CD14-positive monocyte (primary cell): Measurements from ENCODE around the gene MYO3B. TPM values are rescaled to one million over a fixed set of nuclear protein-coding genes. Genes with fewer than 3 reads are reported as not detected.
"Not testable (repeated sequence)": the region's sequence is repeated elsewhere in the genome, so short reads cannot be mapped to it uniquely, and the experiment has no call there.

Experiments
- DNase-seq, 3 donors: peaks; one replicate each; pipeline ENCODE4 v3.0.0-alpha.2; 2011 to 2022
- H2AFZ ChIP-seq: 2 replicates; pipeline ENCODE4 v1.6.0; 2012; ENCODE audit warnings: mild to moderate bottlenecking, low read depth, low read length, inconsistent platforms; ENCODE audit not compliant: insufficient read depth, poor library complexity, severe bottlenecking
- H3K27ac ChIP-seq, 2 donors: 1 replicate in 1 of 2; 2 replicates in 1 of 2; pipeline ENCODE4 v1.5.1; 2012 to 2013; ENCODE audit warnings: low read length in 2 of 2, control low read depth in 1 of 2, inconsistent platforms in 1 of 2, low read depth in 1 of 2, mild to moderate bottlenecking in 1 of 2
- H3K27me3 ChIP-seq, 2 donors: one replicate each; pipeline versions ENCODE4 v1.6.0 to v1.6.1; 2011 to 2013; ENCODE audit warnings: low read length in 2 of 2; ENCODE audit not compliant: control insufficient read depth in 2 of 2, insufficient read depth in 2 of 2
- H3K36me3 ChIP-seq, 2 donors: replicated peaks in 1 of 2; 1 replicate in 1 of 2; 2 replicates in 1 of 2; pipeline versions ENCODE4 v1.5.1 to v1.6.1; 2012 to 2013; ENCODE audit warnings: low read length in 2 of 2, control low read depth in 1 of 2, inconsistent platforms in 1 of 2, mild to moderate bottlenecking in 1 of 2; ENCODE audit not compliant: insufficient read depth in 2 of 2, control insufficient read depth in 1 of 2
- H3K4me1 ChIP-seq, 2 donors: 1 replicate in 1 of 2; 2 replicates in 1 of 2; pipeline versions ENCODE4 v1.5.1 to v1.6.1; 2012 to 2013; ENCODE audit warnings: low read length in 2 of 2, control low read depth in 1 of 2, inconsistent platforms in 1 of 2, mild to moderate bottlenecking in 1 of 2, moderate library complexity in 1 of 2; ENCODE audit not compliant: insufficient read depth in 2 of 2, control insufficient read depth in 1 of 2
- H3K4me2 ChIP-seq: replicated peaks from 2 replicates; pipeline ENCODE3; 2012; ENCODE audit warnings: low read length, moderate library complexity, mild to moderate bottlenecking; ENCODE audit not compliant: poor library complexity, severe bottlenecking; ENCODE audit errors: extremely low read depth
- H3K4me3 ChIP-seq, 3 experiments: fragments of 200-600 bp in 1 of 3; sonication (generic) in 1 of 3; replicated peaks in 1 of 3; 1 replicate in 2 of 3; 2 replicates in 1 of 3; pipeline ENCODE4 v1.5.1; 2011 to 2013; ENCODE audit warnings: low read length in 3 of 3, mild to moderate bottlenecking in 3 of 3, control low read depth in 2 of 3, low read depth in 2 of 3, inconsistent platforms in 1 of 3, moderate library complexity in 1 of 3
- H3K79me2 ChIP-seq: 2 replicates; pipeline ENCODE4 v1.6.0; 2012; ENCODE audit warnings: mild to moderate bottlenecking, control low read depth, inconsistent platforms, low read length, moderate library complexity; ENCODE audit not compliant: insufficient read depth
- H3K9ac ChIP-seq: 2 replicates; pipeline ENCODE4 v1.6.0; 2017; ENCODE audit warnings: low read length, mild to moderate bottlenecking; ENCODE audit not compliant: insufficient read depth, poor library complexity, severe bottlenecking
- H3K9me3 ChIP-seq, 2 donors: replicated peaks in 1 of 2; 1 replicate in 1 of 2; 2 replicates in 1 of 2; pipeline versions ENCODE4 v1.5.1 to v1.6.1; 2012 to 2013; ENCODE audit warnings: low read length in 2 of 2, control low read depth in 1 of 2; ENCODE audit not compliant: control insufficient read depth in 1 of 2, insufficient read depth in 1 of 2
- H4K20me1 ChIP-seq: 2 replicates; pipeline ENCODE4 v1.6.0; 2012; ENCODE audit warnings: mild to moderate bottlenecking, low read length, control low read depth, moderate library complexity; ENCODE audit not compliant: insufficient read depth
- H3K27ac Mint-ChIP-seq, 7 donors: one replicate each; pipeline ENCODE4 v1.8.0; 2020; ENCODE audit warnings: mild to moderate bottlenecking in 7 of 7, mixed read lengths in 7 of 7, moderate library complexity in 6 of 7, inconsistent platforms in 2 of 7
- H3K27me3 Mint-ChIP-seq, 3 donors: one replicate each; pipeline ENCODE4 v1.8.0; 2021 to 2022; ENCODE audit warnings: low read depth in 3 of 3, mild to moderate bottlenecking in 3 of 3, mixed read lengths in 3 of 3, moderate library complexity in 3 of 3, inconsistent platforms in 1 of 3
- H3K36me3 Mint-ChIP-seq, 2 donors: one replicate each; pipeline ENCODE4 v1.8.0; 2020; ENCODE audit warnings: mixed read lengths in 2 of 2, inconsistent platforms in 1 of 2, mild to moderate bottlenecking in 1 of 2
- H3K4me1 Mint-ChIP-seq: one replicate; pipeline ENCODE4 v1.8.0; 2020; ENCODE audit warnings: mild to moderate bottlenecking, mixed read lengths
- H3K4me3 Mint-ChIP-seq, 2 donors: one replicate each; pipeline ENCODE4 v1.8.0; 2020; ENCODE audit warnings: mild to moderate bottlenecking in 2 of 2, mixed read lengths in 2 of 2, moderate library complexity in 1 of 2
- H3K9me3 Mint-ChIP-seq, 7 donors: one replicate each; pipeline ENCODE4 v1.8.0; 2020 to 2022; ENCODE audit warnings: mixed read lengths in 7 of 7, mild to moderate bottlenecking in 6 of 7, moderate library complexity in 6 of 7, inconsistent platforms in 2 of 7
- WGBS: methylation state at CpG from one replicate; pipeline ENCODE4 v1.1.5; 2013; ENCODE audit warnings: missing lambda C conversion rate; ENCODE audit not compliant: insufficient coverage; 5-methylcytosine and 5-hydroxymethylcytosine counted together
- intact Hi-C, 2 donors: fragments of 100-400 bp; cut with micrococcal nuclease; formaldehyde crosslinking; loops; one replicate each; pipeline versions ENCODE4 v1.15.0 to v1.15.1; 2023
- polyA plus RNA-seq, 3 donors: library from polyadenylated mRNA; depleted of rRNA in 1 of 3; unstranded in 2 of 3; stranded (reverse) in 1 of 3; fragments of 300-500 nt in 2 of 3; fragments of >200 nt in 1 of 3; fragmentation: Illumina TruSeq in 2 of 3; gene quantifications; 1 replicate in 2 of 3; 2 replicates in 1 of 3; pipeline ENCODE4 v1.2.3, GENCODE V29; 2012 to 2021
- TF ChIP-seq, protein P1 (sequence below): fragments of 200-600 bp; IDR thresholded peaks from one replicate; pipeline ENCODE4 v1.8.0; 2022; ENCODE audit warnings: antibody characterized with exemption, mild to moderate bottlenecking

The MYO3B gene
- polyA plus RNA-seq, 3 donors, result not detected

DNA sequence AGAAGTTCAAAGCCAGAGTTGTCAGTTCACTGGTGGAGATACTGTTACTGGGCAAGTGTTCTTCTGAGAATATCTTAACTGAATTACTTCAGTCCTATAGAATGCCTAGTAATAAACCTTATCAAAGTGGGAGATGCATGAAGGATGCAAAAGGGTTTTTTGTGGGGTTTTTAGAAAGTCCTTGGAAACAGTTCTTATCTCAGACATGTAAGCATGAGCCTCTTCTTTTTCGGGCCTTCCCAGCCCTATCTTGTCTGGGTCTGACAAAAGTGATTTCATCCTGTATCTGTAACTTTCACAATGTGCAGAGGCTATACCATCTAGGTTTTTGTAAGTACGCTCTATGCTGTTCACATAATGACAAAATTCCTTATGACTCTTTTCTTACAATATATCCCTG is 255.5 kb downstream of the MYO3B start:
- Mint-ChIP-seq H3K36me3 (no peaks in the 10 kb centered on the region), H3K27me3 (peaks cover 7 to 10% (median 9%) of the 10 kb centered on the region in 3 donors), H3K9me3 (peaks cover 0 to 2% (median 0%) of the 10 kb centered on the region in 7 donors), H3K4me3 (no peak overlapping the region), H3K27ac (no peak overlapping the region), H3K4me1 (no peaks in the 10 kb centered on the region)
- Histone ChIP-seq H3K9ac (no peak overlapping the region), H3K4me2 (no peak overlapping the region), H3K79me2 (no peaks in the 10 kb centered on the region), H3K27ac (no peak overlapping the region), H3K27me3 (peaks cover 3 to 8% of the 10 kb centered on the region in 2 donors), H2AFZ (no peak overlapping the region), H3K4me3 (no peak overlapping the region), H3K36me3 (no peaks in the 10 kb centered on the region), H3K4me1 (no peaks in the 10 kb centered on the region), H4K20me1 (no peaks in the 10 kb centered on the region), H3K9me3 (no peaks in the 10 kb centered on the region)
- TF ChIP-seq, protein P1, sequence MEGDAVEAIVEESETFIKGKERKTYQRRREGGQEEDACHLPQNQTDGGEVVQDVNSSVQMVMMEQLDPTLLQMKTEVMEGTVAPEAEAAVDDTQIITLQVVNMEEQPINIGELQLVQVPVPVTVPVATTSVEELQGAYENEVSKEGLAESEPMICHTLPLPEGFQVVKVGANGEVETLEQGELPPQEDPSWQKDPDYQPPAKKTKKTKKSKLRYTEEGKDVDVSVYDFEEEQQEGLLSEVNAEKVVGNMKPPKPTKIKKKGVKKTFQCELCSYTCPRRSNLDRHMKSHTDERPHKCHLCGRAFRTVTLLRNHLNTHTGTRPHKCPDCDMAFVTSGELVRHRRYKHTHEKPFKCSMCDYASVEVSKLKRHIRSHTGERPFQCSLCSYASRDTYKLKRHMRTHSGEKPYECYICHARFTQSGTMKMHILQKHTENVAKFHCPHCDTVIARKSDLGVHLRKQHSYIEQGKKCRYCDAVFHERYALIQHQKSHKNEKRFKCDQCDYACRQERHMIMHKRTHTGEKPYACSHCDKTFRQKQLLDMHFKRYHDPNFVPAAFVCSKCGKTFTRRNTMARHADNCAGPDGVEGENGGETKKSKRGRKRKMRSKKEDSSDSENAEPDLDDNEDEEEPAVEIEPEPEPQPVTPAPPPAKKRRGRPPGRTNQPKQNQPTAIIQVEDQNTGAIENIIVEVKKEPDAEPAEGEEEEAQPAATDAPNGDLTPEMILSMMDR, result no peak
- intact Hi-C loops, result no loop called here
- 100% methylated on average over 1 of the region's 2 CpGs for WGBS
- DNase-seq, result no peak

DNA sequence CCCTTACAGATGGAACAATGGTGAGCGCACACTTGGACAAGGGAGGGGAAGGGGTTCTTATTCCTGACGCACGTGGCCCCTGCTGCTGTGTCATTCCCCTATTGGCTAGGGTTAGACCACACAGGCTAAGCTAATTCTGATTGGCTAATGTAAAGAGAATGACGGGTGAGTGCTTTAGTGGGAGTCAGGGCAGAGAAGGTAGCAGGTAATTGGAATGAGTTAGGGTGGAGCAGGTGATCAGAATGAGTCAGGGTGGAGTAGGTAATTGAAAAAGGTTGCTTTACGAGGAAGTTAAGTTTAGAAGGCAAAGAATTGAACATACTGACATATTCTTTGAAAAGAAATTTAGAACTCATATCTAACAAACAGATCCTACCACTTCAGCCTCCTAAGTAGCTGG is 256.4 kb downstream of the MYO3B start:
- peaks cover 7 to 11% (median 9%) of the 10 kb centered on the region in 3 donors for H3K27me3 Mint-ChIP-seq
- H3K27ac ChIP-seq, H3K36me3 ChIP-seq, H3K9me3 Mint-ChIP-seq, DNase-seq, H3K79me2 ChIP-seq, H3K4me2 ChIP-seq, H4K20me1 ChIP-seq, H3K4me3 Mint-ChIP-seq, intact Hi-C loops, H3K27me3 ChIP-seq, H3K27ac Mint-ChIP-seq, H3K4me3 ChIP-seq, H3K9ac ChIP-seq, H2AFZ ChIP-seq, H3K36me3 Mint-ChIP-seq, H3K4me1 Mint-ChIP-seq, H3K4me1 ChIP-seq, H3K9me3 ChIP-seq: not testable (repeated sequence)
- 94% methylated on average over 2 of the region's 5 CpGs for WGBS
